GM19193 (cell line): ENCODE data around the gene C19orf18.

Experiments
- POLR2A ChIP-seq: IDR thresholded peaks from 4 replicates; pipeline ENCODE4 v1.6.1; 2011; ENCODE audit not compliant: insufficient read depth, insufficient read length; ENCODE audit errors: extremely low read depth

Gene C19orf18

DNA sequence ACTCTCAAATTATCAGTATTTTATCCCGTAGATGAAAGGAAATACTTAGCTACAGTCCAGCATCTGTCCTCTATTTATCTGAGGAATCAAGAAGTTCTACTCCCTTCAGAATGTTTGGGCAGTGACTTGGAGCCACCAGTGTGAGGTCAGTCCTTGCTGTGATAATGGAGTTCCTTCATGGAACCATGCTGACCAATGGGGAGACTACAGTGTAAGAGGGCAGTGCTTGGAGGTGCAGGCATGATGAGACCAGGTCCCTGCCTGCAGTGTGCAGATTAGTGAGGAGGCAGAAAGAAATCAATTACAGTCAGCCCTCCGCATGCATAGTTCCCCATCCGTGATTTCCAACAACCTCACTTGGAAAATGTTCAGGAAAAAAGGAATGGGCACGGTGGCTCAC is at the start of gene C19orf18:
C19orf18 (minus strand) TSS at position 101 of the 400 bp plus-strand sequence. CDS start 102 bp downstream, outside the sequence.
- TF ChIP-seq POLR2A = no peak

DNA sequence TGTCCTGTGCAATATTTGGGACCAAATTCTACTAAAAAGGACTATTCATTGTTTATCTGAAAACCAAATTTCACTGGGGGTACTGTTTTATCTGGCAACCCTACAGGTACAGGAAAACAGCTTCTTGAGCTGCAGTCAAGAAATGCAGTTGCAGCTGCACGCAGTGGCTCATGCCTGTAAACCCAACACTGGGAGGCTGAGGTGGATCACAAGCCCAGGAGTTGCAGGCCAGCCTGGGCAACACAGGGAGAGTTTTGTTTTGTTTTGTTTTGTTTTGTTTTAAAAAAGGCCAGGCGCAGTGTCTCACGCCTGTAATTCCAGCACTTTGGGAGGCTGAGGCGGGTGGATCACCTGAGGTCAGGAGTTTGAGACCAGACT is 47.9 kb upstream of the C19orf18 start:
- no peak for TF ChIP-seq POLR2A

DNA sequence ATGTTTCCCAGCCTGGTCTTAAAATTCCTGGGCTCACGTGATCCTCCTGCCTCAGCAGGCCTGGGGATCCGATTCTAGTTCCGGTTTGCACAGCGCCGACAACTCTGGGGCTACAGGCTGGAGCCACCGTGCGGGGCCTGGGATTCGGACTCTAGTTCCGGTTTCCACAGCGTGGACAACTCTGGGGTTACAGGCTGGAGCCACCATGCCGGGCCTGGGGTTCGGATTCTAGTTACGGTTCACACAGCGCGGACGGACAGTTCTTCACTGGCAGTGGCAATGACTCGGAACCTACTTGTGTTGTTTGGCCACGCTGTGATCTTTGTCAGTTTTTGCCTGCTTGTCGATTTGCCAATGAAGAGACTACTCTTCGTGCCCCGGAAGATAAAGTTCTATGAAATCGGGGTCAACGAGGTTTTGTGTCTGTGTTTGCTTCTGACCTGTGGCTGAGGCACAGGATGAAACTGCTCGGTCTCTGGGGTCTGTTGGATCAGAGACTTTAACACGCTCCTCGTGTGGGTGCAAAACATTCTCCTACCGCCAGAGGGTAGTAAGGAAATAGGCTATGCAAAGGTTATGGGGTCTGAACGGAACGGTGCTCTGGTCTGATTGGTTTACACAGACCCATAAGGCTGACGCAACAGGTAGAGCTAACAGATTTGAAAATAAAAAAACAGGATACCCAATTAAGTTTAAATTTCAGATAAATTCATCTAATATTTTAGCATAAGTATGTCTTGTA is 47.4 kb upstream of the C19orf18 start:
- TF ChIP-seq POLR2A = no peak

DNA sequence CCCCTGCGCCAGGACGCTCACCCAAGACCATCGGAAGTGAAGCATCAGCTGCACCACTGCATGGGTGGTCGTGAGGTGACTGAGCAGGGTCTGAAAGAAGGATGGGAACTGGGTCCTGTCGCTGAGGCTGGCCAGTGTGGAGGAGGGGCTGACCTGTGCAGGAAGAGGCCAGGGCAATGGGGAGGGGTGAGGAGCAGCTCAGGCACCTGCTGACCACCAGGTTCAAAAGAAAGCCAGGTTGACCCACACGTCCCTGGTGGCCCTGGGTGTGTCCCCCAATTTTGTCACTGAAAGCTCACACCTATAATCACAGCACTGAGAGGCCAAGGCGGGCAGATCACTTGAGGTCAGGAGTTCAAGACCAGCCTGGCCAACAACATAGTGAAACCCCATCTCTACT is 45.8 kb upstream of the C19orf18 start:
- TF ChIP-seq POLR2A = no peak

DNA sequence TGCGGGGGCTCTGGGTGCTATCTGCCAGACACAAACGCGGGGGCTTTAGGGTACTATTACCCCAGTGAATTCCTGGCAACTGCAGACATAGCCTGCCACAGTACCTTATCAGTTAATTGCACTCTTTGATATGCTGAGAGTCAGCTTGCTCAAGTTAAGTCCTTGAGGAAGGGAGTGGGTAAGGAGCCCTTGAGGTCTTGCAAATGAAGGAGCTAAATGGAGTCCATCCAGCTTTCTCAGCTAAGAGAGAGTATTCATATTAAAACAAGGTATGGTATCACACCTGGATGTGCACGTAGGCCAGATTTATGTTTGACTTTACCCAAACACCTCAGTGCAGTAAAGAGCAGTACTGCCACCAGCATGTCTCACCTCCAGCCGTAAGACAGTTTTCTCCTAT is 39.8 kb upstream of the C19orf18 start:
- TF ChIP-seq POLR2A = no peak

DNA sequence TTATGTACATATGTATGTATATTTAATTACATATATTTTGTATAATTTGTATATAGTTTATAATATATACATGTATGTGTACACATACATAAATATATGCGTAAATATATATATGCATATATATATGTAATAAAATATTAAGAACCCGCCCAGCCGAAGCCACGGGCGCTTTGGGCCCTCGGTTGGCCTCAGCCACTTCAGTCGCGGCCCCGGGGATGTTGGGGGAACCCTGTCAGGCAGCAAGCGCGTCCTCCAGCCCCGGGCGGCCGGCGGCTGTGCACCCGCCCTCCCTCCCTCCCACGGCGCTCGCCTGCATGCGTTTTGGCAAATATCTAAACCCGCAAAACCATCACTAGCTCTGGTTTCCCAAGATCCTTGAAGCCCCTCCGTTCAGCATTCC is 36.2 kb upstream of the C19orf18 start:
- TF ChIP-seq POLR2A = no peak

DNA sequence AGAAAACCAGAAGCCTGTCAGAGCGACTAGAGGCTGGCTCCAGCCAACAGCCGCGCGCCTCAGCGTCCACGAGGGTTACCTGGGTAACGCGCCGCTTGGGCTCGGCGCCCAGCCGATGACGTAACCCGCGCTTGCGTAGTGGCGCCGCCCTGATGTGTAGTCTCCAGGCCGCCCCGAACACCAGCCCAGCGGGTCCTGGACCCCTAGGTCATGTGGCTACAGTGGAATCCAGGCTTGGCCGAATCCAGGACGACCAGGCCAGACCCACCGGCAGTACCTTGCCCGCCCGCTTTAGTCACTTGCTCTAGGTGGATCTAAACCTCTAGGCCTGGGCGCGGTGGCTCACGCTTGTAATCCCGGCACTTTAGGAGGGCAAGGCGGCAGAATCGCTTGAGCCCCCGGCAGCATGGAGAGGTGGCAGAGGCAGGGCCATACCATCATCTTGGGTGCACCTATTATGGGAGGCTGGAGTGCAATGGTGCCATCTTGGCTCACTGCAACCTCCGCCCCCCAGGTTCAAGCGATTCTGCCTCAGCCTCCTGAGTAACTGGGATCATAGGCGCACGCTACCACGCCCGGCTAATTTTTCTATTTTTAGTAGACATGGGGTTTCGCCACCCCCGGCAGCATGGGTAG is 35.5 kb upstream of the C19orf18 start:
- peak; percentile 32 for TF ChIP-seq POLR2A

DNA sequence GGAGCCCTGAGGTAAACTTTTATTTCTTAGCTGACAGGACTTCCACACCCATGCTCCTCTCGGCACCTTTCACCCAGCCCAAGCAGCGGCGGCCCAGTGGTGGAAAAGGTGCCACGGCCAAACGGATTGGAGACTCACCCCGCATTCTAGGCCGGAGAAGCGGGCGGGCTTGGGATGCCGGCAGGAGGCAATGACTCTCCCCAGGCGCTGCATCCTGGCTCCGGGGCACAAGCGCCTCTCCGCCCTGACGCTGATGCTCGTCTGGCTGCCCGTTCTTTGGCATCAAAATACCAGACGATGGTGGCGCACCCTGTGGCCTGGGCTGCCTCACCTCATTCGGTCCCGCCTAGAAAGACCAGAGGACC is 34.9 kb upstream of the C19orf18 start:
- TF ChIP-seq POLR2A = no peak

DNA sequence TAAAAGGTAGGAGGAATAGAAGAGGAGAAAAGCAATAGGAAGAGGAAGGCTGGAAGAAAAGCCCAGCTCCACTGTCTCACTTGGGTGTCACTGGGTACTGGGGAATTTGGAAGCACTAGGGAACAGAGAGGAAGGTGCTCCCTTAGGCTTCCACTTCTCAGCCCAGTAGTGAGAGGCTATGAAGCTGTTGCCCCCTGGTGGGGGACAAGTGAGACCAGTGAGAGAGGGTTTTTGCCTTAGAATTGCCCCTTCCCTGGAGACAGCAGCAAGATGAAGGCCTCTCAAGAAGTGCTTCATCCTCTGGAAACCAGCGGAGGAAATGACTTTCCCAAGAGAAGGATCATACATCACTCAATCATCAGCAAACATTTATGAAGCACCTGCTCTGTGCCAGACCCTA is 33.0 kb upstream of the C19orf18 start:
- TF ChIP-seq POLR2A = no peak

DNA sequence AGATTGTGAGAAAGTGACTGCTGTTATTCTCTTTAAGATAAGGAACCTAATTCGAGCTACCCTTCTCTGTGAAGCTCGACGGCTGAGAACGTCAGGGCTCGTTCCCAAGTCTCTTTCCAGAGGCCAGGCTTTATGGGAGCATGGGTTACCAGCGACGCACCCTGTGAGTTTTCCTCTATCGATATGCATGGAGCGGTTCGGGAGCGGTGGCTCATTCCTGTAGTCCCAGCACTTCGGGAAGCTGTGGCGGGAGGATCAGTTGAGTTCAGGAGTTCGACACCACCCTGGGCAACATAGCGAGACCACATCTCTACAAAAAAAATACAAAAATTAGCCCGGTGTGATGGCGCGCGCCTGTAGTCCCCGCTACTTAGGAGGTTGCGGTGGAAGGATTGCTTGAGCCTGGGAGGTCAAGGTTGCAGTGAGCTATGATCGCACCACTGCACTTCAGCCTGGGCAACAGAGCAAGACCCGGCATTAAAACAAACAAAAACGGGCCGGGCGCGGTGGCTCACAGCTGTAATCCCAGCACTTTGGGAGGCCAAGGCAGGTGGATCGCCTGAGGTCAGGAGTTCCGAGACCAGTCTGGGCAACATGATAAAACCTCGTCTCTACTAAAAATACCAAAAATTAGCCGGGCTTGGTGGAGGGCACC is 29.0 kb upstream of the C19orf18 start:
- TF ChIP-seq POLR2A = no peak

DNA sequence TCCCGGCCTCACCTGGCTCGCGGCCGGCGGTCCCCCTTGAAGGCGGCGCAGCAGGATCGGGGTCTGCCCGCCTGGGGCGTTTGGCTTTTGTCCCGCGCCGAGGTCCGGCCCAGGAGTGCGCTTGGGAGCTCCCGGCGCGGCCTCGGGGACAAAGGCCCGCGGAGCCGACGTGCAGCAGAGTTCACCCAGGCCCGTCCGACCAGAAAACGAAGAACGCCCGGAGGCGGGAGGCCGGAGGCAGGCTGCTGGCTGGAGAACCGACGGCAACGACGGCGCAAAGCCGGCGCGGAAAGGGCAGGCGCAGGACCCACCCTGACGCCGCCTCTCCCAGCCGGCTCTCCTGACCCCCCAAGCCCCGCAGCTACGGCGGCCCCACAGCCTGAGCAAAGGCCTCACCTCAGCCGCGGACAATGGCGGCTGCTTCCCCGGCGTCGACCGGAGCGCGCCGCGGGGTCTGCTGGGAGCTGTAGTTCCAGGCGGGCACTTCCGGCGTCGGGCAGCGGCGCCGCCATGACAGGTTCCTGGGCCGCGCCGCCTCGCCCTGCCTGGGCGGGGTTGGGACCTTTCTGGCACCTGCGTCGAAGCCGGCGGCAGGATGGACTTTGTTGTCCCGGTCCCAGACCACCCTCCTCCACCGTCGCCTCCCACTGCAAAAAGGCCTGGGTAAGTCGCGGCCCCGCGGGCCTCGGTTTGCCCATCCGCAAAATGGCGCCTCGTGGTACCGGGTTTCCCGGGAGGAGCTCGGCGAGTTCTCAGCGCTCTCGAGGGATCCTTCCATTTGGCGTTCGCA is 28.2 kb upstream of the C19orf18 start, which contains the start of gene ZNF606:
ZNF606 (minus strand) TSS at position 437 of the 790 bp plus-strand sequence. CDS start 1,501 bp downstream, outside the sequence.
- TF ChIP-seq POLR2A = peak; percentile 84

DNA sequence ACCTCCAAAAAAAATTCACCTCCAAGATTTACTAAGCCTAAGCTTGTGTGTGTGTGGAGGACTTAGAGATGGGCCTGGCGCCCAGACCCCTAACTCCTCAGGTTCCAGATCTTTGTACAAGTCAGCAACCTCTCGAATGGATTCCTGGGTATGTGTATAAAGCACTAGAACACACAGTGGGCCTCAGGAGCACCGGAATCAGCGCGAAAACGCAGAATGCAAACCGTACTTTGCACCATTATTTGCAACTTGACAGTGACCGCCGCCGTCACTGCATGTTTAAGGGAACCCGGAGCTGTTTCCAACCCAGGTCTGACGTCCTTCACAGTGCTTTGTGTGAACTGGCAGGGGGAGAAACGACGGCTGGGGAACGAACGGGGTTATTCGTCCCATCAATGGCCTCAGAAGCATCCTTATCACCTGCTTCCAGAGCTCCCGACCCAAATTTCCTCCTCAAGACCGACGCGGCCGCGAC is 27.6 kb upstream of the C19orf18 start:
- TF ChIP-seq POLR2A = no peak

DNA sequence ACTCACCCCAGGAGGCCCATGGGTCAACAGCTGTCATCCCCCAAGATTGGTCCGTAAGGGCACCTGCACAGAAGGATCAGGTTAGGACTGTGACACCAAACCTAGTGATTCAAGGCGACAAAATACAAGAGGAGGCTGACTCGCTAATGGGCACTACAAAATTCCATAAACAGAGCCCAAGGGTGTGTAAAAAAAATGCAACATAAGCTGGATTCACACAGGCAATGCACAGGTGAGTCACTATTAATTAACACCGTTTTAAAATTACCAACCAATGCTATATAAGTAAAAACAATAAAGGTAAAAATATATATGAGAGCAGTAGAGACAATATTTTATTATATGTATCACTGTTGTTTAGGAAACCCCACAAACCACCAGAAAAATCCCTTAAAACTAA is 26.3 kb upstream of the C19orf18 start:
- TF ChIP-seq POLR2A = no peak

DNA sequence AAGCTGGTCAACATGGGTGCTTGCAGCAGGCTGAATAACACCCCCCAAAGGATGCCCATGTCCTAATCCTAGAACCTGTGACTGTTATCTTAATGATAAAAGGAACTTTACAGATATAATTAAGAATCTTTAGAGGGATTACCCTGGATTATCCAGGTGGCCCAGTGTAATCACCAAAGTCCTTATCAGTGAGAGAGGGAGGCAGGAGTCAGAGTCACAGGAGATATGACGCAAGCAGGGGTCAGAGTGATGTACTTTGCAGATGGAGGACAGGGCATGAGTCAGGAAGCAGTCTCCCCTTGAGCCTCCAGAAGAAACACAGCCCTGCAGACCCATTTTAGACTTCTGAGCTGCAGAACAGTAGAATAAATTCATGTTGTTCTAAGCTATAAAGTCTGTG is 18.5 kb upstream of the C19orf18 start:
- TF ChIP-seq POLR2A = no peak
